GM23338 (cell line): ENCODE measurements around the gene PHOX2A. TPM values are rescaled to one million over a fixed set of nuclear protein-coding genes. Genes with fewer than 3 reads are reported as not detected.

ENCODE experiments used
- ATAC-seq: fragments of 200-7000 bp; cut with Tn5 transposase; 3 replicates; pipeline ENCODE4 v1.9.1; 2020
- DNase-seq: peaks from one replicate; pipeline ENCODE4 v3.0.0-alpha.2; 2015; ENCODE audit warnings: low spot score
- H2AFZ ChIP-seq: fragments of 200-600 bp; sonication (generic); 2 replicates; pipeline ENCODE4 v1.8.0; 2016; ENCODE audit warnings: antibody characterized with exemption, mild to moderate bottlenecking, moderate library complexity
- H3F3A ChIP-seq: fragments of 200-600 bp; sonication (generic); replicated peaks from 2 replicates; pipeline ENCODE4 v1.8.0; 2017; ENCODE audit warnings: antibody characterized with exemption, mixed run types, low read depth
- H3K27ac ChIP-seq: fragments of 200-600 bp; sonication (generic); 2 replicates; pipeline ENCODE4 v1.6.1; 2016; ENCODE audit warnings: low read depth
- H3K27me3 ChIP-seq: fragments of 200-600 bp; sonication (generic); 2 replicates; pipeline ENCODE4 v1.8.0; 2016; ENCODE audit warnings: mild to moderate bottlenecking, mixed run types, moderate library complexity; ENCODE audit not compliant: insufficient read depth
- H3K36me3 ChIP-seq: fragments of 200-600 bp; sonication (generic); 2 replicates; pipeline ENCODE4 v1.8.0; 2016; ENCODE audit warnings: mild to moderate bottlenecking; ENCODE audit not compliant: insufficient read depth
- H3K4me1 ChIP-seq: fragments of 200-600 bp; sonication (generic); 2 replicates; pipeline ENCODE4 v1.8.0; 2016; ENCODE audit warnings: mild to moderate bottlenecking, moderate library complexity; ENCODE audit not compliant: insufficient read depth
- H3K4me2 ChIP-seq: fragments of 200-600 bp; sonication (generic); 2 replicates; pipeline ENCODE4 v1.7.1; 2017; ENCODE audit warnings: mixed run types
- H3K4me3 ChIP-seq: fragments of 200-600 bp; sonication (generic); 2 replicates; pipeline ENCODE4 v1.6.1; 2016; ENCODE audit warnings: mixed run types
- H3K79me2 ChIP-seq: fragments of 200-600 bp; sonication (generic); replicated peaks from 2 replicates; pipeline ENCODE4 v1.8.0; 2017; ENCODE audit warnings: mild to moderate bottlenecking; ENCODE audit not compliant: insufficient read depth
- H3K9me2 ChIP-seq: fragments of 200-600 bp; sonication (generic); 2 replicates; pipeline ENCODE4 v1.8.0; 2017; ENCODE audit not compliant: insufficient read depth
- H4K20me1 ChIP-seq: fragments of 200-600 bp; sonication (generic); replicated peaks from 2 replicates; pipeline ENCODE4 v1.8.0; 2017; ENCODE audit warnings: mild to moderate bottlenecking; ENCODE audit not compliant: insufficient read depth
- H3K27ac Mint-ChIP-seq: 2 replicates; pipeline ENCODE4 v1.8.0; 2020; ENCODE audit warnings: inconsistent platforms, mild to moderate bottlenecking, moderate library complexity, mixed read lengths
- H3K27me3 Mint-ChIP-seq: 3 replicates; pipeline ENCODE4 v1.8.0; 2022; ENCODE audit warnings: low read depth, mild to moderate bottlenecking, moderate library complexity, mixed read lengths, inconsistent platforms; ENCODE audit not compliant: insufficient read depth, poor library complexity
- H3K36me3 Mint-ChIP-seq: 3 replicates; pipeline ENCODE4 v1.8.0; 2021; ENCODE audit warnings: low read depth, mild to moderate bottlenecking, inconsistent platforms, moderate library complexity, mixed read lengths
- H3K4me1 Mint-ChIP-seq: 3 replicates; pipeline ENCODE4 v1.8.0; 2020; ENCODE audit warnings: mild to moderate bottlenecking, inconsistent platforms, mixed read lengths
- H3K4me3 Mint-ChIP-seq: 3 replicates; pipeline ENCODE4 v1.8.0; 2021; ENCODE audit warnings: moderate library complexity, mild to moderate bottlenecking, inconsistent platforms, mixed read lengths
- H3K9me3 Mint-ChIP-seq: 3 replicates; pipeline ENCODE4 v1.8.0; 2020; ENCODE audit warnings: moderate library complexity, mild to moderate bottlenecking, inconsistent platforms, mixed read lengths
- CREB1 ChIP-seq: fragments of 250-450 bp; sonication (Bioruptor Pico); IDR thresholded peaks from 2 replicates; pipeline ENCODE4 v1.5.0; 2020; ENCODE audit warnings: low read depth, mild to moderate bottlenecking, moderate library complexity
- EZH2 ChIP-seq: fragments of 200-600 bp; sonication (generic); IDR thresholded peaks from one replicate; pipeline ENCODE4 v1.8.0; 2017; ENCODE audit warnings: antibody characterized with exemption, mild to moderate bottlenecking, low read depth; ENCODE audit not compliant: unreplicated experiment
- EZH2phosphoT487 ChIP-seq: fragments of 200-600 bp; sonication (generic); IDR thresholded peaks from one replicate; pipeline ENCODE4 v1.8.1; 2018; ENCODE audit warnings: antibody characterized with exemption; ENCODE audit not compliant: unreplicated experiment
- JUNB ChIP-seq: IDR thresholded peaks from one replicate; pipeline ENCODE4 v1.6.1; 2016; ENCODE audit warnings: antibody characterized with exemption; ENCODE audit not compliant: unreplicated experiment
- NANOG ChIP-seq: IDR thresholded peaks from 2 replicates; pipeline ENCODE4 v1.6.1; 2016; ENCODE audit warnings: antibody characterized with exemption, borderline replicate concordance
- POLR2AphosphoS5 ChIP-seq: IDR thresholded peaks from 2 replicates; pipeline ENCODE4 v1.6.1; 2016; ENCODE audit warnings: antibody characterized with exemption, low read depth
- STAT1 ChIP-seq: IDR thresholded peaks from one replicate; pipeline ENCODE4 v1.6.1; 2016; ENCODE audit warnings: antibody characterized with exemption; ENCODE audit not compliant: unreplicated experiment
- ZNF114 ChIP-seq: fragments of 250-450 bp; sonication (Bioruptor Pico); IDR thresholded peaks from 2 replicates; pipeline ENCODE4 v1.5.0; 2020; ENCODE audit warnings: mild to moderate bottlenecking, moderate library complexity
- ZNF331 ChIP-seq: fragments of 250-450 bp; sonication (Bioruptor Pico); IDR thresholded peaks from 2 replicates; pipeline ENCODE4 v1.5.0; 2020; ENCODE audit warnings: low read depth, mild to moderate bottlenecking, moderate library complexity
- polyA plus RNA-seq: library from polyadenylated mRNA; unstranded; fragments of >200 nt; fragmentation: Nextera tagmentation; extraction: Ambion mirVana; gene quantifications from 2 replicates; pipeline ENCODE4 v1.2.1, GENCODE V29; 2016
- total RNA-seq: library from RNA; depleted of rRNA; stranded (reverse); fragments of >200 nt; shearing (Covaris generic); gene quantifications from 2 replicates; pipeline ENCODE4 v1.2.3, GENCODE V29; 2014
- TF ChIP-seq, protein P1 (sequence below): IDR thresholded peaks from one replicate; pipeline ENCODE4 v1.6.1; 2018; ENCODE audit warnings: antibody characterized with exemption; ENCODE audit not compliant: unreplicated experiment
- TF ChIP-seq, protein P2 (sequence below), 2 experiments: fragments of 200-600 bp in 1 of 2; sonication (generic) in 1 of 2; conservative IDR thresholded peaks; 2 replicates each; pipeline versions ENCODE4 v1.5.1 to v1.6.1; 2016 to 2017; ENCODE audit warnings: antibody characterized with exemption in 2 of 2, low read depth in 2 of 2, mild to moderate bottlenecking in 2 of 2, moderate library complexity in 1 of 2
- TF ChIP-seq, protein P3 (sequence below): IDR thresholded peaks from 2 replicates; pipeline ENCODE4 v1.6.1; 2016; ENCODE audit warnings: antibody characterized with exemption
- TF ChIP-seq, protein P4 (sequence below): fragments of 250-450 bp; sonication (Bioruptor Pico); IDR thresholded peaks from 2 replicates; pipeline ENCODE4 v1.5.0; 2020; ENCODE audit warnings: mild to moderate bottlenecking, moderate library complexity

PHOX2A gene
- total and polyA plus RNA-seq, 2 experiments from 2014 or later, result 0.31 TPM; not detected in 1

DNA sequence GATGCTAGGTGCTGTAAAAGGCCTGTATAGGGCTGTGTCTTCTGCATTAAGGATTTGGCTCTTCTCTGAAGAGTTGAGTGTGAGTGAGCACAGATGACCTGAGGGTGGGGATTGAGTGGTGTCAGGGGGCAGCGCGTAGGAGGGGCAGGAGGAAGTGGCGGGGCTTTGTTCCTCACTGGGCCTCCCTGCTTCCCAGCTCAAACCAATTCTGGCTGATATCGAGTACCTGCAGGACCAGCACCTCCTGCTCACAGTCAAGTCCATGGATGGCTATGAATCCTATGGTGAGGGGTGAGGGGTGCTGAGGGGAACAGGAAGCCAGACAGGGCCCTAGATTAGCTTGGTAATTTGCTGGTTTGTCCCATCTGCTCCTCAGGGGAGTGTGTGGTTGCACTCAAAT is 9.1 kb downstream of the PHOX2A start:
- H3K36me3 ChIP-seq, result no peaks in the 10 kb centered on the region; the same call in 1 of the 2 replicates

More for the DNA sequence above, 9.1 kb downstream of the PHOX2A start:
- Histone ChIP-seq H3F3A (no peaks in the 10 kb centered on the region), H3K4me1 (peaks cover 13% of the 10 kb centered on the region), H4K20me1 (no peaks in the 10 kb centered on the region; the same call in 1 of the 2 replicates), H3K79me2 (no peaks in the 10 kb centered on the region), H3K4me3 (no peak overlapping the region), H3K4me2 (no peak overlapping the region), H3K27ac (no peak overlapping the region), H2AFZ (no peak overlapping the region), H3K27me3 (peaks cover 17% of the 10 kb centered on the region), H3K9me2 (no peaks in the 10 kb centered on the region)
- Mint-ChIP-seq H3K4me3 (no peak overlapping the region), H3K27me3 (peaks cover 24% of the 10 kb centered on the region), H3K36me3 (peaks cover 65% of the 10 kb centered on the region), H3K9me3 (no peaks in the 10 kb centered on the region), H3K4me1 (peaks cover 17% of the 10 kb centered on the region), H3K27ac (no peak overlapping the region)
- TF ChIP-seq, protein P1, sequence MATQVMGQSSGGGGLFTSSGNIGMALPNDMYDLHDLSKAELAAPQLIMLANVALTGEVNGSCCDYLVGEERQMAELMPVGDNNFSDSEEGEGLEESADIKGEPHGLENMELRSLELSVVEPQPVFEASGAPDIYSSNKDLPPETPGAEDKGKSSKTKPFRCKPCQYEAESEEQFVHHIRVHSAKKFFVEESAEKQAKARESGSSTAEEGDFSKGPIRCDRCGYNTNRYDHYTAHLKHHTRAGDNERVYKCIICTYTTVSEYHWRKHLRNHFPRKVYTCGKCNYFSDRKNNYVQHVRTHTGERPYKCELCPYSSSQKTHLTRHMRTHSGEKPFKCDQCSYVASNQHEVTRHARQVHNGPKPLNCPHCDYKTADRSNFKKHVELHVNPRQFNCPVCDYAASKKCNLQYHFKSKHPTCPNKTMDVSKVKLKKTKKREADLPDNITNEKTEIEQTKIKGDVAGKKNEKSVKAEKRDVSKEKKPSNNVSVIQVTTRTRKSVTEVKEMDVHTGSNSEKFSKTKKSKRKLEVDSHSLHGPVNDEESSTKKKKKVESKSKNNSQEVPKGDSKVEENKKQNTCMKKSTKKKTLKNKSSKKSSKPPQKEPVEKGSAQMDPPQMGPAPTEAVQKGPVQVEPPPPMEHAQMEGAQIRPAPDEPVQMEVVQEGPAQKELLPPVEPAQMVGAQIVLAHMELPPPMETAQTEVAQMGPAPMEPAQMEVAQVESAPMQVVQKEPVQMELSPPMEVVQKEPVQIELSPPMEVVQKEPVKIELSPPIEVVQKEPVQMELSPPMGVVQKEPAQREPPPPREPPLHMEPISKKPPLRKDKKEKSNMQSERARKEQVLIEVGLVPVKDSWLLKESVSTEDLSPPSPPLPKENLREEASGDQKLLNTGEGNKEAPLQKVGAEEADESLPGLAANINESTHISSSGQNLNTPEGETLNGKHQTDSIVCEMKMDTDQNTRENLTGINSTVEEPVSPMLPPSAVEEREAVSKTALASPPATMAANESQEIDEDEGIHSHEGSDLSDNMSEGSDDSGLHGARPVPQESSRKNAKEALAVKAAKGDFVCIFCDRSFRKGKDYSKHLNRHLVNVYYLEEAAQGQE, result no peak
- TF ChIP-seq ZNF114 (no peak), EZH2phosphoT487 (no peak), STAT1 (no peak), POLR2AphosphoS5 (no peak), NANOG (no peak), CREB1 (CRISPR knock-in tag) (no peak), EZH2 (no peak), ZNF331 (CRISPR knock-in tag) (no peak), JUNB (no peak)
- TF ChIP-seq, protein P2, sequence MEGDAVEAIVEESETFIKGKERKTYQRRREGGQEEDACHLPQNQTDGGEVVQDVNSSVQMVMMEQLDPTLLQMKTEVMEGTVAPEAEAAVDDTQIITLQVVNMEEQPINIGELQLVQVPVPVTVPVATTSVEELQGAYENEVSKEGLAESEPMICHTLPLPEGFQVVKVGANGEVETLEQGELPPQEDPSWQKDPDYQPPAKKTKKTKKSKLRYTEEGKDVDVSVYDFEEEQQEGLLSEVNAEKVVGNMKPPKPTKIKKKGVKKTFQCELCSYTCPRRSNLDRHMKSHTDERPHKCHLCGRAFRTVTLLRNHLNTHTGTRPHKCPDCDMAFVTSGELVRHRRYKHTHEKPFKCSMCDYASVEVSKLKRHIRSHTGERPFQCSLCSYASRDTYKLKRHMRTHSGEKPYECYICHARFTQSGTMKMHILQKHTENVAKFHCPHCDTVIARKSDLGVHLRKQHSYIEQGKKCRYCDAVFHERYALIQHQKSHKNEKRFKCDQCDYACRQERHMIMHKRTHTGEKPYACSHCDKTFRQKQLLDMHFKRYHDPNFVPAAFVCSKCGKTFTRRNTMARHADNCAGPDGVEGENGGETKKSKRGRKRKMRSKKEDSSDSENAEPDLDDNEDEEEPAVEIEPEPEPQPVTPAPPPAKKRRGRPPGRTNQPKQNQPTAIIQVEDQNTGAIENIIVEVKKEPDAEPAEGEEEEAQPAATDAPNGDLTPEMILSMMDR (conservative IDR thresholded peaks at IDR 0.05; ENCODE audit: low read depth in 2 of 2), result no peak
- TF ChIP-seq, protein P3, sequence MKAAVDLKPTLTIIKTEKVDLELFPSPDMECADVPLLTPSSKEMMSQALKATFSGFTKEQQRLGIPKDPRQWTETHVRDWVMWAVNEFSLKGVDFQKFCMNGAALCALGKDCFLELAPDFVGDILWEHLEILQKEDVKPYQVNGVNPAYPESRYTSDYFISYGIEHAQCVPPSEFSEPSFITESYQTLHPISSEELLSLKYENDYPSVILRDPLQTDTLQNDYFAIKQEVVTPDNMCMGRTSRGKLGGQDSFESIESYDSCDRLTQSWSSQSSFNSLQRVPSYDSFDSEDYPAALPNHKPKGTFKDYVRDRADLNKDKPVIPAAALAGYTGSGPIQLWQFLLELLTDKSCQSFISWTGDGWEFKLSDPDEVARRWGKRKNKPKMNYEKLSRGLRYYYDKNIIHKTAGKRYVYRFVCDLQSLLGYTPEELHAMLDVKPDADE, result no peak
- TF ChIP-seq, protein P4, sequence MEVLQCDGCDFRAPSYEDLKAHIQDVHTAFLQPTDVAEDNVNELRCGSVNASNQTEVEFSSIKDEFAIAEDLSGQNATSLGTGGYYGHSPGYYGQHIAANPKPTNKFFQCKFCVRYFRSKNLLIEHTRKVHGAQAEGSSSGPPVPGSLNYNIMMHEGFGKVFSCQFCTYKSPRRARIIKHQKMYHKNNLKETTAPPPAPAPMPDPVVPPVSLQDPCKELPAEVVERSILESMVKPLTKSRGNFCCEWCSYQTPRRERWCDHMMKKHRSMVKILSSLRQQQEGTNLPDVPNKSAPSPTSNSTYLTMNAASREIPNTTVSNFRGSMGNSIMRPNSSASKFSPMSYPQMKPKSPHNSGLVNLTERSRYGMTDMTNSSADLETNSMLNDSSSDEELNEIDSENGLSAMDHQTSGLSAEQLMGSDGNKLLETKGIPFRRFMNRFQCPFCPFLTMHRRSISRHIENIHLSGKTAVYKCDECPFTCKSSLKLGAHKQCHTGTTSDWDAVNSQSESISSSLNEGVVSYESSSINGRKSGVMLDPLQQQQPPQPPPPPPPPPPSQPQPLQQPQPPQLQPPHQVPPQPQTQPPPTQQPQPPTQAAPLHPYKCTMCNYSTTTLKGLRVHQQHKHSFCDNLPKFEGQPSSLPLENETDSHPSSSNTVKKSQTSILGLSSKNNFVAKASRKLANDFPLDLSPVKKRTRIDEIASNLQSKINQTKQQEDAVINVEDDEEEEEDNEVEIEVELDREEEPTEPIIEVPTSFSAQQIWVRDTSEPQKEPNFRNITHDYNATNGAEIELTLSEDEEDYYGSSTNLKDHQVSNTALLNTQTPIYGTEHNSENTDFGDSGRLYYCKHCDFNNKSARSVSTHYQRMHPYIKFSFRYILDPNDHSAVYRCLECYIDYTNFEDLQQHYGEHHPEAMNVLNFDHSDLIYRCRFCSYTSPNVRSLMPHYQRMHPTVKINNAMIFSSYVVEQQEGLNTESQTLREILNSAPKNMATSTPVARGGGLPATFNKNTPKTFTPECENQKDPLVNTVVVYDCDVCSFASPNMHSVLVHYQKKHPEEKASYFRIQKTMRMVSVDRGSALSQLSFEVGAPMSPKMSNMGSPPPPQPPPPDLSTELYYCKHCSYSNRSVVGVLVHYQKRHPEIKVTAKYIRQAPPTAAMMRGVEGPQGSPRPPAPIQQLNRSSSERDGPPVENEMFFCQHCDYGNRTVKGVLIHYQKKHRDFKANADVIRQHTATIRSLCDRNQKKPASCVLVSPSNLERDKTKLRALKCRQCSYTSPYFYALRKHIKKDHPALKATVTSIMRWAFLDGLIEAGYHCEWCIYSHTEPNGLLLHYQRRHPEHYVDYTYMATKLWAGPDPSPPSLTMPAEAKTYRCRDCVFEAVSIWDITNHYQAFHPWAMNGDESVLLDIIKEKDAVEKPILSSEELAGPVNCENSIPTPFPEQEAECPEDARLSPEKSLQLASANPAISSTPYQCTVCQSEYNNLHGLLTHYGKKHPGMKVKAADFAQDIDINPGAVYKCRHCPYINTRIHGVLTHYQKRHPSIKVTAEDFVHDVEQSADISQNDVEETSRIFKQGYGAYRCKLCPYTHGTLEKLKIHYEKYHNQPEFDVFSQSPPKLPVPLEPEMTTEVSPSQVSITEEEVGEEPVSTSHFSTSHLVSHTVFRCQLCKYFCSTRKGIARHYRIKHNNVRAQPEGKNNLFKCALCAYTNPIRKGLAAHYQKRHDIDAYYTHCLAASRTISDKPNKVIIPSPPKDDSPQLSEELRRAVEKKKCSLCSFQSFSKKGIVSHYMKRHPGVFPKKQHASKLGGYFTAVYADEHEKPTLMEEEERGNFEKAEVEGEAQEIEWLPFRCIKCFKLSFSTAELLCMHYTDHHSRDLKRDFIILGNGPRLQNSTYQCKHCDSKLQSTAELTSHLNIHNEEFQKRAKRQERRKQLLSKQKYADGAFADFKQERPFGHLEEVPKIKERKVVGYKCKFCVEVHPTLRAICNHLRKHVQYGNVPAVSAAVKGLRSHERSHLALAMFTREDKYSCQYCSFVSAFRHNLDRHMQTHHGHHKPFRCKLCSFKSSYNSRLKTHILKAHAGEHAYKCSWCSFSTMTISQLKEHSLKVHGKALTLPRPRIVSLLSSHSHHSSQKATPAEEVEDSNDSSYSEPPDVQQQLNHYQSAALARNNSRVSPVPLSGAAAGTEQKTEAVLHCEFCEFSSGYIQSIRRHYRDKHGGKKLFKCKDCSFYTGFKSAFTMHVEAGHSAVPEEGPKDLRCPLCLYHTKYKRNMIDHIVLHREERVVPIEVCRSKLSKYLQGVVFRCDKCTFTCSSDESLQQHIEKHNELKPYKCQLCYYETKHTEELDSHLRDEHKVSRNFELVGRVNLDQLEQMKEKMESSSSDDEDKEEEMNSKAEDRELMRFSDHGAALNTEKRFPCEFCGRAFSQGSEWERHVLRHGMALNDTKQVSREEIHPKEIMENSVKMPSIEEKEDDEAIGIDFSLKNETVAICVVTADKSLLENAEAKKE (CRISPR knock-in tag), result no peak
- ATAC-seq, result no peak
- no peak for DNase-seq
